ENCODE results near the gene SPOCK1.

SPOCK1 gene

GRCh38 chr5:137280656-137281055, 218.5 kb downstream of the SPOCK1 start:
- Histone ChIP-seq H3K4me3 (ENCODE audit: low read length in 2 of 2) (no peak overlapping the region), H3K9me3 (ENCODE audit: control insufficient read depth in 2 of 2, low read length in 2 of 2) (no peaks in the 10 kb centered on the region), H3K36me3 (ENCODE audit: control insufficient read depth in 2 of 2, insufficient read depth in 2 of 2, low read length in 2 of 2) (no peaks in the 10 kb centered on the region), H3K27me3 (ENCODE audit: control insufficient read depth in 2 of 2, insufficient read depth in 2 of 2, low read length in 2 of 2) (no peaks in the 10 kb centered on the region), H3K9ac (ENCODE audit: low read depth in 1 of 2, low read length in 2 of 2) (no peak overlapping the region), H3K4me1 (ENCODE audit: control insufficient read depth in 2 of 2, insufficient read depth in 2 of 2, low read length in 2 of 2) (no peaks in the 10 kb centered on the region), H3K27ac (ENCODE audit: low read depth in 2 of 2, low read length in 2 of 2) (no peak overlapping the region)

GRCh38 chr5:137279521-137280231, 219.4 kb downstream of the SPOCK1 start:
- Histone ChIP-seq H3K4me1 (ENCODE audit: control insufficient read depth in 2 of 2, insufficient read depth in 2 of 2, low read length in 2 of 2) (no peaks in the 10 kb centered on the region), H3K27me3 (ENCODE audit: control insufficient read depth in 2 of 2, insufficient read depth in 2 of 2, low read length in 2 of 2) (no peaks in the 10 kb centered on the region), H3K9me3 (ENCODE audit: control insufficient read depth in 2 of 2, low read length in 2 of 2) (no peaks in the 10 kb centered on the region), H3K27ac (ENCODE audit: low read depth in 2 of 2, low read length in 2 of 2) (no peak overlapping the region), H3K4me3 (ENCODE audit: low read length in 2 of 2) (no peak overlapping the region), H3K9ac (ENCODE audit: low read depth in 1 of 2, low read length in 2 of 2) (no peak overlapping the region), H3K36me3 (ENCODE audit: control insufficient read depth in 2 of 2, insufficient read depth in 2 of 2, low read length in 2 of 2) (no peaks in the 10 kb centered on the region)

GRCh38 chr5:137278476-137278875, 220.7 kb downstream of the SPOCK1 start:
- Histone ChIP-seq H3K27me3 (ENCODE audit: control insufficient read depth in 2 of 2, insufficient read depth in 2 of 2, low read length in 2 of 2) (no peaks in the 10 kb centered on the region), H3K9ac (ENCODE audit: low read depth in 1 of 2, low read length in 2 of 2) (no peak overlapping the region), H3K9me3 (ENCODE audit: control insufficient read depth in 2 of 2, low read length in 2 of 2) (no peaks in the 10 kb centered on the region), H3K4me3 (ENCODE audit: low read length in 2 of 2) (no peak overlapping the region), H3K27ac (ENCODE audit: low read depth in 2 of 2, low read length in 2 of 2) (no peak overlapping the region), H3K4me1 (ENCODE audit: control insufficient read depth in 2 of 2, insufficient read depth in 2 of 2, low read length in 2 of 2) (no peaks in the 10 kb centered on the region), H3K36me3 (ENCODE audit: control insufficient read depth in 2 of 2, insufficient read depth in 2 of 2, low read length in 2 of 2) (no peaks in the 10 kb centered on the region)

GRCh38 chr5:137275083-137275482, 224.0 kb downstream of the SPOCK1 start:
- H3K27ac ChIP-seq (ENCODE audit: low read depth in 2 of 2, low read length in 2 of 2) = no peak overlapping the region
- no peak overlapping the region for H3K9ac ChIP-seq (ENCODE audit: low read depth in 1 of 2, low read length in 2 of 2)
- no peaks in the 10 kb centered on the region for H3K4me1 ChIP-seq (ENCODE audit: control insufficient read depth in 2 of 2, insufficient read depth in 2 of 2, low read length in 2 of 2)
- no peak overlapping the region for H3K4me3 ChIP-seq (ENCODE audit: low read length in 2 of 2)
- H3K9me3 ChIP-seq (ENCODE audit: control insufficient read depth in 2 of 2, low read length in 2 of 2) = no peaks in the 10 kb centered on the region
- no peaks in the 10 kb centered on the region for H3K36me3 ChIP-seq (ENCODE audit: control insufficient read depth in 2 of 2, insufficient read depth in 2 of 2, low read length in 2 of 2)
- H3K27me3 ChIP-seq (ENCODE audit: control insufficient read depth in 2 of 2, insufficient read depth in 2 of 2, low read length in 2 of 2) = no peaks in the 10 kb centered on the region

- Histone ChIP-seq H3K36me3 (ENCODE audit: control insufficient read depth in 2 of 2, insufficient read depth in 2 of 2, low read length in 2 of 2) (no peaks in the 10 kb centered on the region), H3K9ac (ENCODE audit: low read depth in 1 of 2, low read length in 2 of 2) (no peak overlapping the region), H3K27me3 (ENCODE audit: control insufficient read depth in 2 of 2, insufficient read depth in 2 of 2, low read length in 2 of 2) (no peaks in the 10 kb centered on the region), H3K9me3 (ENCODE audit: control insufficient read depth in 2 of 2, low read length in 2 of 2) (no peaks in the 10 kb centered on the region), H3K27ac (ENCODE audit: low read depth in 2 of 2, low read length in 2 of 2) (no peak overlapping the region), H3K4me1 (ENCODE audit: control insufficient read depth in 2 of 2, insufficient read depth in 2 of 2, low read length in 2 of 2) (no peaks in the 10 kb centered on the region), H3K4me3 (ENCODE audit: low read length in 2 of 2) (no peak overlapping the region)
Measured at GRCh38 chr5:137273511-137273910, 225.6 kb downstream of the SPOCK1 start.

- Histone ChIP-seq H3K4me1 (ENCODE audit: control insufficient read depth in 2 of 2, insufficient read depth in 2 of 2, low read length in 2 of 2) (no peaks in the 10 kb centered on the region), H3K27ac (ENCODE audit: low read depth in 2 of 2, low read length in 2 of 2) (no peak overlapping the region), H3K36me3 (ENCODE audit: control insufficient read depth in 2 of 2, insufficient read depth in 2 of 2, low read length in 2 of 2) (no peaks in the 10 kb centered on the region), H3K9ac (ENCODE audit: low read depth in 1 of 2, low read length in 2 of 2) (no peak overlapping the region), H3K27me3 (ENCODE audit: control insufficient read depth in 2 of 2, insufficient read depth in 2 of 2, low read length in 2 of 2) (no peaks in the 10 kb centered on the region), H3K9me3 (ENCODE audit: control insufficient read depth in 2 of 2, low read length in 2 of 2) (no peaks in the 10 kb centered on the region), H3K4me3 (ENCODE audit: low read length in 2 of 2) (no peak overlapping the region)
Measured at GRCh38 chr5:137272831-137273230, 226.3 kb downstream of the SPOCK1 start.

GRCh38 chr5:137269946-137270345, 229.2 kb downstream of the SPOCK1 start:
- Histone ChIP-seq H3K36me3 (ENCODE audit: control insufficient read depth in 2 of 2, insufficient read depth in 2 of 2, low read length in 2 of 2) (no peaks in the 10 kb centered on the region), H3K27ac (ENCODE audit: low read depth in 2 of 2, low read length in 2 of 2) (no peak overlapping the region), H3K4me3 (ENCODE audit: low read length in 2 of 2) (no peak overlapping the region), H3K27me3 (ENCODE audit: control insufficient read depth in 2 of 2, insufficient read depth in 2 of 2, low read length in 2 of 2) (no peaks in the 10 kb centered on the region), H3K4me1 (ENCODE audit: control insufficient read depth in 2 of 2, insufficient read depth in 2 of 2, low read length in 2 of 2) (no peaks in the 10 kb centered on the region), H3K9ac (ENCODE audit: low read depth in 1 of 2, low read length in 2 of 2) (no peak overlapping the region), H3K9me3 (ENCODE audit: control insufficient read depth in 2 of 2, low read length in 2 of 2) (no peaks in the 10 kb centered on the region)

- no peaks in the 10 kb centered on the region for H3K36me3 ChIP-seq (ENCODE audit: control insufficient read depth in 2 of 2, insufficient read depth in 2 of 2, low read length in 2 of 2)
- no peak overlapping the region for H3K4me3 ChIP-seq (ENCODE audit: low read length in 2 of 2)
- no peaks in the 10 kb centered on the region for H3K4me1 ChIP-seq (ENCODE audit: control insufficient read depth in 2 of 2, insufficient read depth in 2 of 2, low read length in 2 of 2)
- no peak overlapping the region for H3K9ac ChIP-seq (ENCODE audit: low read depth in 1 of 2, low read length in 2 of 2)
- no peaks in the 10 kb centered on the region for H3K27me3 ChIP-seq (ENCODE audit: control insufficient read depth in 2 of 2, insufficient read depth in 2 of 2, low read length in 2 of 2)
- no peak overlapping the region for H3K27ac ChIP-seq (ENCODE audit: low read depth in 2 of 2, low read length in 2 of 2)
- H3K9me3 ChIP-seq (ENCODE audit: control insufficient read depth in 2 of 2, low read length in 2 of 2) = no peaks in the 10 kb centered on the region
Measured at GRCh38 chr5:137269274-137269673, 229.9 kb downstream of the SPOCK1 start.

GRCh38 chr5:137268646-137269045, 230.5 kb downstream of the SPOCK1 start:
- Histone ChIP-seq H3K9me3 (ENCODE audit: control insufficient read depth in 2 of 2, low read length in 2 of 2) (no peaks in the 10 kb centered on the region), H3K4me3 (ENCODE audit: low read length in 2 of 2) (no peak overlapping the region), H3K9ac (ENCODE audit: low read depth in 1 of 2, low read length in 2 of 2) (no peak overlapping the region), H3K27me3 (ENCODE audit: control insufficient read depth in 2 of 2, insufficient read depth in 2 of 2, low read length in 2 of 2) (no peaks in the 10 kb centered on the region), H3K36me3 (ENCODE audit: control insufficient read depth in 2 of 2, insufficient read depth in 2 of 2, low read length in 2 of 2) (no peaks in the 10 kb centered on the region), H3K4me1 (ENCODE audit: control insufficient read depth in 2 of 2, insufficient read depth in 2 of 2, low read length in 2 of 2) (no peaks in the 10 kb centered on the region), H3K27ac (ENCODE audit: low read depth in 2 of 2, low read length in 2 of 2) (no peak overlapping the region)

- H3K9ac ChIP-seq (ENCODE audit: low read depth in 1 of 2, low read length in 2 of 2) = no peak overlapping the region
- no peaks in the 10 kb centered on the region for H3K9me3 ChIP-seq (ENCODE audit: control insufficient read depth in 2 of 2, low read length in 2 of 2)
- no peaks in the 10 kb centered on the region for H3K36me3 ChIP-seq (ENCODE audit: control insufficient read depth in 2 of 2, insufficient read depth in 2 of 2, low read length in 2 of 2)
- H3K27ac ChIP-seq (ENCODE audit: low read depth in 2 of 2, low read length in 2 of 2) = no peak overlapping the region
- no peaks in the 10 kb centered on the region for H3K27me3 ChIP-seq (ENCODE audit: control insufficient read depth in 2 of 2, insufficient read depth in 2 of 2, low read length in 2 of 2)
- no peak overlapping the region for H3K4me3 ChIP-seq (ENCODE audit: low read length in 2 of 2)
- no peaks in the 10 kb centered on the region for H3K4me1 ChIP-seq (ENCODE audit: control insufficient read depth in 2 of 2, insufficient read depth in 2 of 2, low read length in 2 of 2)
Measured at GRCh38 chr5:137266186-137266585, 232.9 kb downstream of the SPOCK1 start.

GRCh38 chr5:137265457-137265856, 233.7 kb downstream of the SPOCK1 start:
- H3K27ac ChIP-seq (ENCODE audit: low read depth in 2 of 2, low read length in 2 of 2) = no peak overlapping the region
- H3K9ac ChIP-seq (ENCODE audit: low read depth in 1 of 2, low read length in 2 of 2) = no peak overlapping the region
- H3K4me3 ChIP-seq (ENCODE audit: low read length in 2 of 2) = no peak overlapping the region
- no peaks in the 10 kb centered on the region for H3K27me3 ChIP-seq (ENCODE audit: control insufficient read depth in 2 of 2, insufficient read depth in 2 of 2, low read length in 2 of 2)
- H3K9me3 ChIP-seq (ENCODE audit: control insufficient read depth in 2 of 2, low read length in 2 of 2) = no peaks in the 10 kb centered on the region
- no peaks in the 10 kb centered on the region for H3K36me3 ChIP-seq (ENCODE audit: control insufficient read depth in 2 of 2, insufficient read depth in 2 of 2, low read length in 2 of 2)
- H3K4me1 ChIP-seq (ENCODE audit: control insufficient read depth in 2 of 2, insufficient read depth in 2 of 2, low read length in 2 of 2) = no peaks in the 10 kb centered on the region

All from mucosa of rectum (tissue), 2 donors.